PC-3 (cell line): ENCODE results near the gene NFATC1.

ENCODE experiments used
- EZH2 ChIP-seq: fragments of 300-600 bp; sonication (generic); IDR thresholded peaks from one replicate; pipeline ENCODE4 v1.6.1; 2017; ENCODE audit warnings: antibody characterized with exemption, mild to moderate bottlenecking, low read length; ENCODE audit not compliant: unreplicated experiment
- TF ChIP-seq, protein P1 (sequence below): fragments of 300-600 bp; sonication (generic); conservative IDR thresholded peaks from 2 replicates; pipeline ENCODE4 v1.5.1; 2017; ENCODE audit warnings: antibody characterized with exemption, low read depth, mild to moderate bottlenecking, low read length

GRCh38 chr18:79385708-79386341, 9.9 kb upstream of the NFATC1 start:
- TF ChIP-seq, protein P1, sequence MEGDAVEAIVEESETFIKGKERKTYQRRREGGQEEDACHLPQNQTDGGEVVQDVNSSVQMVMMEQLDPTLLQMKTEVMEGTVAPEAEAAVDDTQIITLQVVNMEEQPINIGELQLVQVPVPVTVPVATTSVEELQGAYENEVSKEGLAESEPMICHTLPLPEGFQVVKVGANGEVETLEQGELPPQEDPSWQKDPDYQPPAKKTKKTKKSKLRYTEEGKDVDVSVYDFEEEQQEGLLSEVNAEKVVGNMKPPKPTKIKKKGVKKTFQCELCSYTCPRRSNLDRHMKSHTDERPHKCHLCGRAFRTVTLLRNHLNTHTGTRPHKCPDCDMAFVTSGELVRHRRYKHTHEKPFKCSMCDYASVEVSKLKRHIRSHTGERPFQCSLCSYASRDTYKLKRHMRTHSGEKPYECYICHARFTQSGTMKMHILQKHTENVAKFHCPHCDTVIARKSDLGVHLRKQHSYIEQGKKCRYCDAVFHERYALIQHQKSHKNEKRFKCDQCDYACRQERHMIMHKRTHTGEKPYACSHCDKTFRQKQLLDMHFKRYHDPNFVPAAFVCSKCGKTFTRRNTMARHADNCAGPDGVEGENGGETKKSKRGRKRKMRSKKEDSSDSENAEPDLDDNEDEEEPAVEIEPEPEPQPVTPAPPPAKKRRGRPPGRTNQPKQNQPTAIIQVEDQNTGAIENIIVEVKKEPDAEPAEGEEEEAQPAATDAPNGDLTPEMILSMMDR, result no peak
- TF ChIP-seq EZH2, result no peak
